ENCODE results near the gene LHFPL6.

Gene LHFPL6

DNA sequence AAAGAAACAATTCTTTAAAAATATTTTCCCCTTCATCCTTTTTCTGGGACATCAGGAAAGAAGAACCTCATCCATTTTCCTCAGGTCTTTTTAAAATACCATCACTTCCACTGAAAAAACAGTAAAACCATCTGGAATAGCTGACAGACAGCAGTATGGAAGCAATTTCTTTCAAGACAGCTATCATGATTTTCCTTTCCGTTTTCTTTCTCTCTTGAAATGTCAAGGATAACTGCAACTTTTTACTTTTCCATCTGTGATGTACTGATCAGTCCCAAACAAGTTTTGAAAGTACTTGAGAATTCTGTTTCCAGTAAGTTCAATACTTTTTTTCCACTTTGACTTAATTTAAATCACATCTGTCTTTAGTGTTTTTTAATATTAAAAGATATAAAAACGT lies 211.2 kb downstream of the LHFPL6 start:
- no peak for TF ChIP-seq GATA2 (IDR thresholded peaks at IDR 0.05; ENCODE audit: low read depth, low read length)
- no peak for TF ChIP-seq GATA3 (IDR thresholded peaks at IDR 0.05; ENCODE audit: low read depth, low read length)

DNA sequence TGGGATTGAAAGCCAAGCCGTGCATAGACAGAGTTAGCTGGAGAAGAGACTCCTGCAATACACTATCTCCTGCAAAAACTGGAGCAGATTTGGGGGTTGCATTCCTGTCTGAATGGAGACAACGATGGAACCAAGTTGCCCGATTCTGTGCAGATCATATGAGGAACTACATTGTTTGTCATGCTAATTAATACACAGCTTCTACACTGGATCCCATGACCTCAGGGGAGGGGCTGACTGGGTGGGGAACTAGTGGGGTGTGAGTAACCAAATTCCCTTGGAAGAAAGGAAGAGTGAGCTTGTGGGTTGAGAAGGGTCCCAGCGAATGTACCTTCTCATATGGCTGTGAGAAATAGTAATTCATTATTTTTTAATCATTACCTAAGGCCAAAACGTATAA lies 214.0 kb downstream of the LHFPL6 start:
- TF ChIP-seq GATA3 (IDR thresholded peaks at IDR 0.05; ENCODE audit: low read depth, low read length) (no peak), GATA2 (IDR thresholded peaks at IDR 0.05; ENCODE audit: low read depth, low read length) (no peak)

DNA sequence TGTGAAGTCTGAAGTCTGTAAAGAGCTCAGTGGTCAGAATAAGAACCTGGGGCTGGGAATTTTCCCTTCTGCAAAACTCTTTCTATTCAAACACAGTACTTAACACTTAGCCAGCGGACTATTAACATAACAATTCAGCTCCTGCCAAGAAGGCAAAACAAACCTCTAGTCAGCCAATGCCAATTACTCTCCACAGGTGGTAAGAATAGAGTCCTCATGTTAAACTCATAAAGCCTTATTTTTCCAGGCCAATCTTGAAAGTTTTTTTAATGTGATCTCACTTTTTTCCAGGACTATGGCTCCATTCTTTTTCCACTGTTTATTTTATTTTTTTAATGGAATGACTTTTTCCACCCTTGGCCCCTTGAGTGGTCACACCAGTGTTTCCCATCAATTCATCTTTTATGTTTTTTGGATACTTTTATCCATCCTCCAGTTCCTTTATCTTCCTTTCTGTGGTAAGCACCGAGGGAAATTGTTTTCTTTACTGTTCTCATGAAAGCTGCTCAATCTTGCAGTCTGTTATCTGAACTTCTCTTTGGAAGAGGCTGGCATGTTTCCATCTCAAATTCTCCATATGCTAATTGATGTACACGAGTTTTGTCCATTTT lies 217.3 kb downstream of the LHFPL6 start:
- TF ChIP-seq GATA2 (IDR thresholded peaks at IDR 0.05; ENCODE audit: low read depth, low read length) (no peak), GATA3 (IDR thresholded peaks at IDR 0.05; ENCODE audit: low read depth, low read length) (no peak)

DNA sequence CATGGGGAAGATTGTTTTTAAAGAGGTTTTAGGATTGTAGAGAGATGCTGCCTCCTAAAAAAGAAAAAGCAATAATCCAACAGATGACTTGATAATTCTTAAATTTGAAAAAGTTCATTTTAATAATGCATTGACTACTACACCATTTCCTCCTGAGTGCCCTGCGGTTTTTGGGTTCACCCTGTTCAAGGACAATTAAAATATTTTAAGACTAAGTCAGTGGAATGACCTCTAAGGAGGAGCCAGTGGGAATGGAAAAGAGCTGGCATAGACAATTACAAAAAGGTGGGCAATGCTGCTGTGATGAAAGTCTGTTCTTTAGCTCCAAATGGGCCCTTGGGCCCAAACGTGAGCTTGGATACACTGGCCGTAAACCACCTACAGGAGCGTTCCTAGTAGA lies 217.8 kb downstream of the LHFPL6 start:
- TF ChIP-seq GATA2 (IDR thresholded peaks at IDR 0.05; ENCODE audit: low read depth, low read length) (no peak), GATA3 (IDR thresholded peaks at IDR 0.05; ENCODE audit: low read depth, low read length) (no peak)

DNA sequence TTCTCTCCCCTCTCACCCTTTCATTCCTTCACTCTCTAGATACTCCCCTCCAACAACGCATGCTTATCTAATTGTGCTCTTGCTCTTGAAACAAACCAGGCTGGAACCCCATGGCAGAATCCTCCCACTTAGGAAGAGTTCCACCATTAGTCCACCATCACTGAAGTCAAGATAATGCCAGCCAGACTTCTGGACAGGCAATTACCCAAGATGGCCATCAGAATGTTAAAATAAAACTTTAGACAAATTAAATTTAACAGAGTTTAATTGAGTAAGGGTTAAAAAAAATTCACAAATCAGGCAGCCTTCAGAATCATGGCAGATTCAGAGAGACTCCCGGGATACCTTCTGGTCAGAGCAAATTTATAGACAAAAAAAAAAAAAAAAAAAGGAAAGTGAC lies 221.5 kb downstream of the LHFPL6 start:
- TF ChIP-seq GATA2 (IDR thresholded peaks at IDR 0.05; ENCODE audit: low read depth, low read length) (peak; percentile 52), GATA3 (IDR thresholded peaks at IDR 0.05; ENCODE audit: low read depth, low read length) (peak; percentile 45; the same call in 1 of the 2 replicates)

DNA sequence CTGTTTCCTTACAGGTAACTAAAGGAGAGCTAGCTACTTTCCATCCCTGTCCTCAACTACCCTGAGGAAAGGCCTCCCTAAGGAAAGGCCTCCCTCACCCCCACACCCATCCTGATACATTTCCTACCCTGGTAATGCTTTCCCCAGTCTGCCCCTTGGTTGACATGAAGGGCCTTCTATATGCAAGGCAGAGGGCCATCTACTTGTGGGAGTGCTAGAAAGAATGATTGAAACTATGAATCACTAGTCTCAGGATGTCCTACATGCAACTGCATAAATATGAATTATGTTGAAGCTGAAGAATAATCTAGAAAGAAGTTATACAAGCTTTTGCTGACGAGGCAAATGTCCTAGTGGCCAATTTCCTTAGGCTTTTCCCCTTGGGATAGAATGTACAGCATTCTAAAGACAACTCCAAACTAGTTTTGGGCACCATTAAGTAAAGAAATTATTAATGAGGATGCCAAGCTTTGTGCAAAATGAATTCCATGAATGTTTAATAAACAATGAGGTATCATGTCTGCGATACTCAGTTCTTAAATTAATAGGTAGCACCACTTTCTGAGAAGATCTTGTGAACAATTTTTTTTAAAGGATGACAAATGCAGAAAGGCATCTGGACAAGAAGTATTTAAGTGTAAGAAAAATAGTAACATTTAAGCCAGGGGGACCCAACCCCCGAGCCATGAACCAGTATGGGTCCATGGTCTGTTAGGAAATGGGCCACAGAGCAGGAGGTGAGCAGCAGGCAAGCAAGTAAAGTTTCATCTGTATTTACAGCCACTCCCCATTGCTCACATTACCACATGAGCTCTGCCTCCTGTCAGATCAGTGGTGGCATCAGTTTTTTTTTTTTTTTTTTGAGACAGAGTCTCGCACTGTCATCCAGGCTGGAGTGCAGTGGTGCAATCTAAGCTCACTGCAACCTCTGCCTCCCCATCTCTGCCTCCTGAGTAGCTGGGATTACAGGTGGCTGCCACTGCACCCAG lies 223.0 kb downstream of the LHFPL6 start:
- no peak for TF ChIP-seq GATA2 (IDR thresholded peaks at IDR 0.05; ENCODE audit: low read depth, low read length)
- no peak for TF ChIP-seq GATA3 (IDR thresholded peaks at IDR 0.05; ENCODE audit: low read depth, low read length)

DNA sequence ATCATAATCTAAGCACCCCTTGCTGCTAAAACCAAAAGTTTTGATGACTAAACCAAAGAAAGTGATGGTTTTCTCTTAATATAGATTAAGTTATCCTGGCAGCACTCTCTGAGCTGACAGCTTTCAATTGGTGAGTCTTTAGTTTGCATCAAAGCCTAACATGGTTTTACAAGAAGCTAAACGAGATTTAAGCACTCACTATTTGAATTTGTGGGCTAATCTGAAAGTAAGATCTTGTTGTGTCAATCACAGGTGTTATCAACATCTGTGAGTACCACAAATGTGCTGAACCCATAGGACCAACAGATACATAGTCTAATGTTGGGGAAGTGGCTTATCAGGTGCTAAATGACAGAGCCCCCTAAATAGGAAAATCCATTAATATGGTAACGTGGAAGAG lies 223.9 kb downstream of the LHFPL6 start:
- no peak for TF ChIP-seq GATA2 (IDR thresholded peaks at IDR 0.05; ENCODE audit: low read depth, low read length)
- no peak for TF ChIP-seq GATA3 (IDR thresholded peaks at IDR 0.05; ENCODE audit: low read depth, low read length)

DNA sequence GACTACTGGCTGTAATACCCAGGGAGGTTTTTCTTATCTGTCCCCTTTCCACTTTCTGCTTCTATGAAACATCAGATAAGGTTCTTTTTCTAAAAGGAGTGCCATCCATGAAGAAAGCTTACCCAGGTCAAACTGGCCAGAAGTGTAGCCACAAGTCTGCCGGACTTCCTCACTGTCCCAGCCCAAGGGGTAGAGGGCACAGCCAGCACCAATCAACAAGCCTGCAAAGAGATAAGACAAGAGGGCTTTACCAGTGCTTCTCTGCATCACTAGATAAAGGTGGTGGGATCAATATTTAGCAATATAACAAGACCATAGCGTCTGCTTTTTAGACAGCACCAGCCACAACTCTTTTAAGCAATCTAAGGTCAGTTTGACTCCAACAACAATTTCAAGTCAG lies 224.7 kb downstream of the LHFPL6 start:
- TF ChIP-seq GATA2 (IDR thresholded peaks at IDR 0.05; ENCODE audit: low read depth, low read length) (no peak), GATA3 (IDR thresholded peaks at IDR 0.05; ENCODE audit: low read depth, low read length) (no peak)

DNA sequence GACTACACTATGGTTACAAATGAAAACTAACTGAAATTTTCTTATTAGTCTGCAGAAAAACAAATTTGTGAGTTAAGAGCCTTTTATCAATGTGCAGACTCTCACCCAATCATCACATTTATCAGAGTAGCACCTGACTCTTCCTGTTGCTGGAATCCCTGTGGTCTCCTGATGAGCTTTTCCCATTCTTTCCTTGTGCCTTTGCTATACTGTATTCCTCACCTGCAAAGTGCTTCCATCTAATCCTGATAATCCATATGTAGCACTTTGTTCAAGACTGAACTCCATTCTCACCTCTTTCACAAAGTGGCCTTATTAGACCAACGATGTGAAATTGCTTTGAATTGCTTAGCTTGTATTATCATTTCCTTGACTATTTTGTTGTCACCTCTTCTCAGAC lies 225.3 kb downstream of the LHFPL6 start:
- TF ChIP-seq GATA3 (IDR thresholded peaks at IDR 0.05; ENCODE audit: low read depth, low read length) (no peak), GATA2 (IDR thresholded peaks at IDR 0.05; ENCODE audit: low read depth, low read length) (no peak)

DNA sequence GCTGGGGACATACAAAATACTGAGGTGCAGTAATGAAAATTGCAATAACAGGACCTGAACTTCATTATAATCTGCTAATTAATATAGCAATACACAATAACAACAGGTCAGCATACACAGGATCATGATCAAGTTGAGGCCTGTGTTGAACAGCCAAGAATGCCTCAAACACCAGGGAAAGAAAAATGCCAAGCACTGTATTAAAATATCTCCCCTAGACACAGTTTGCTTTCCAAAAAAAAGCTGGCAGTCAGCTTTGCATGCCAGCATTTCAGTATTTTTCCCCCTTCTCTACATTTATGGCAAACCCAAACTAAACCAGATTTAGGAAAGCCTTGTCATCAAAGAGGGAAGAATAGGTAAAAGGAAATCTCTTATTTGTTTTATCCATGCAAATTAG lies 226.9 kb downstream of the LHFPL6 start:
- TF ChIP-seq GATA2 (IDR thresholded peaks at IDR 0.05; ENCODE audit: low read depth, low read length) (no peak), GATA3 (IDR thresholded peaks at IDR 0.05; ENCODE audit: low read depth, low read length) (no peak)

DNA sequence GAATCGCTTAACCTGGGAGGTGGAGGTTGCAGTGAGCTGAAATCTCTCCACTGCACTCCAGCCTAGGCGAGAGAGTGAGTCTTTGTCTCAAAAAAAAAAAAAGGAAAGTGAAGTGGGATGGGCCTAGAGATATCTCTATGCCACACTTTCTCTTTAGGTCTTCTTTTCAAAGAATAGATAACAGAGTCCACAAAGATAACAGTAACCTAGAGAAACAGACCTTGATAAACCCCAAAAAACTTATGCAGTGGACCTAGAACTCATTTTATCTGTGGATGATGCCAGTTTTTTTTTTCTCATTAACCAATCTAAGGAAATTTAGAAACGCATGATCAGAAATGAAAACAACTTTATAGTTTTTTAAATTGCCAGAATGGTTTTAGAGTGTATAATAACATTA lies 227.4 kb downstream of the LHFPL6 start:
- TF ChIP-seq GATA3 (IDR thresholded peaks at IDR 0.05; ENCODE audit: low read depth, low read length) (no peak), GATA2 (IDR thresholded peaks at IDR 0.05; ENCODE audit: low read depth, low read length) (no peak)

DNA sequence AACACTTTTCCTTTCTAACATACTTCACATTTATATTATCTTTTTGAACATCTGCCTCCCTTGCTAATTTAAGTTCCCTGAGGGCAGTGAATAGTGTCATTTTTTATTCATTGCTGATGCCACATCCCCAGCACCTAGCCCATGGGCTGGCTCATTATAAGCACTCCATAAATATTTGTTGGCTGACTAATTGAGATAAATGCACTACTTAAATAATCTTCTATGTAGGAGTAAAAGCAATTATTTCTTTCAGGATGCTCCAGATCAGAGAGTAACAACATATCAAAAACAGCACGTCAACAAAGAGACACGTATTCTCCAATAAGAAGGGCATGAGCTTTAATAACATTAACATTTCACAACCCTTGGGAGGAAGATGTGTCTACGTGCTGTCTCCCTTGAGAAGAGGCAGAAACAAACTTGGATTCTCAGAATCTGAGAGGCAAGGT lies 228.2 kb downstream of the LHFPL6 start:
- TF ChIP-seq GATA3 (IDR thresholded peaks at IDR 0.05; ENCODE audit: low read depth, low read length) = no peak

DNA sequence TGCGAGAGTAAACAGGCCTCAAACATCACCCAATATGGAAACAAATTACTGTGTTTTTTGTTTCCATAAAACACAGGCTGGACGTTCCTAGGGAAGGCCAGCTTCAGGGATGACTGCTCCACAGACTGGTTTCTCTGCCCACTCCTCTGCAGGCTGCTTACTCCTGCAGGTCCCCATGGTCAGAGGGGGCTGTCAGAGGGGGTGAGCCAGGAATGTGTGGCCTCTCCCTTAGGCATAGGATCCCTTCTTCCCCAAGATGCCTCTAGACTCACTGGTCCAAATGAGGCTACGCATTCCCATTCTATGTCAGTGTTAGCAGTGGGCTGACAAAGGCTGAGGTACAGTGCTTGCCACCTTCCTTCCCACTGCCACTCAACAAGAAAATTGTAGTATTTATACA lies 229.8 kb downstream of the LHFPL6 start:
- TF ChIP-seq GATA3 (IDR thresholded peaks at IDR 0.05; ENCODE audit: low read depth, low read length) = no peak
- TF ChIP-seq GATA2 (IDR thresholded peaks at IDR 0.05; ENCODE audit: low read depth, low read length) = no peak

DNA sequence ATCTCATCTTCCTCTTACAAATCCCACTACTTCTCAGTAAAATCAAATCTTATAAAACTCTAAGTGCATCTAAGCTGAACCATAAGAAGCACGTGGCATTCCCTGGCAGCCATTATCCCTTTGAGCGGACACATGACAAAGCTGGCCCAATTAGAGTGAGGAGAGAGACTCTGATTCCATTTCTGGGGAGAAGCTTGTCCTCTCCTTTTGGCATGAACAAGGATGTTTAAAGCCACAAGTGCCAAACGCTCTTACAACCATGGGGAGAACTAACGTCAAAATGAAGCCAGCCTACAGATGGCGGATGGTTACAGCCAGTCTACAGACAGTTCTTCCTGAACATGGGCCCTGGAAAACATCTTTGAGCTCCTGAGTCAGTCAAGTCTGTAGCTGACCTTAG lies 231.3 kb downstream of the LHFPL6 start:
- TF ChIP-seq GATA3 (IDR thresholded peaks at IDR 0.05; ENCODE audit: low read depth, low read length) (no peak), GATA2 (IDR thresholded peaks at IDR 0.05; ENCODE audit: low read depth, low read length) (no peak)

DNA sequence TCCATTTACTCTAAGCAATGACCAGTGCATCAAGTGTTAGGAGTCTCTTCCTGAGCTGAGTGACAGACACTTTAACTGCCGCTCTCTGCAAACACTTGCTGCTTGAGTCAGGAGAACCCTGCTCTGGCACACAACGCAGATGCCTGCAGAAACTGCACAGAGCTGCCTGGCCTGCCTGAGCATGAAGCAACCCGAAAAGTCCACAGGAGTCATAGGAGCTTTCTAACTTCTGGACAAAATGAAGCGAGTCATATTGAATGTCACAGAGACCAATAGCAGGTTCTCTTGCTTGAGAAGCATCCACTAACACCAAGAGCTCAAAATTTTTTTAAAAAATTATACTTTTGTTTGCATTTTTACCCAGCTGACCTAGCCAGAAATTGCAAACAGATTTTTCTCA lies 232.4 kb downstream of the LHFPL6 start:
- TF ChIP-seq GATA2 (IDR thresholded peaks at IDR 0.05; ENCODE audit: low read depth, low read length) (no peak), GATA3 (IDR thresholded peaks at IDR 0.05; ENCODE audit: low read depth, low read length) (no peak)
